ENCODE measurements around the gene TNFRSF4. TPM values are rescaled to one million over a fixed set of nuclear protein-coding genes. Genes with fewer than 3 reads are reported as not detected.

TNFRSF4 gene
- total and polyA plus RNA-seq, 9 of the 15 experiments (the other 6 are each of a cell fraction or from before 2014, with no cell fraction given) = 0.07 to 0.44 (median 0.19) TPM; not detected in 5

GRCh38 chr1:1165485-1165884 is 48.5 kb downstream of the TNFRSF4 start:
- DNase-seq (ENCODE audit: extremely low read depth in 1 of 4, low spot score in 3 of 4) (no peak), ATAC-seq (no peak), FAIRE-seq (no peak)
- no peak overlapping the region for H3K27ac ChIP-seq (ENCODE audit: extremely low read depth, low read depth, low read length)
- no peak for TF ChIP-seq ESRRA (IDR thresholded peaks at IDR 0.05; ENCODE audit: borderline replicate concordance, low read depth)
- no peak for TF ChIP-seq BRF2 (IDR thresholded peaks at IDR 0.05; ENCODE audit: borderline replicate concordance, insufficient read depth, insufficient read length)
- no peak for TF ChIP-seq PHTF2 (CRISPR knock-in tag; IDR thresholded peaks at IDR 0.05)
- TF ChIP-seq, protein P1, sequence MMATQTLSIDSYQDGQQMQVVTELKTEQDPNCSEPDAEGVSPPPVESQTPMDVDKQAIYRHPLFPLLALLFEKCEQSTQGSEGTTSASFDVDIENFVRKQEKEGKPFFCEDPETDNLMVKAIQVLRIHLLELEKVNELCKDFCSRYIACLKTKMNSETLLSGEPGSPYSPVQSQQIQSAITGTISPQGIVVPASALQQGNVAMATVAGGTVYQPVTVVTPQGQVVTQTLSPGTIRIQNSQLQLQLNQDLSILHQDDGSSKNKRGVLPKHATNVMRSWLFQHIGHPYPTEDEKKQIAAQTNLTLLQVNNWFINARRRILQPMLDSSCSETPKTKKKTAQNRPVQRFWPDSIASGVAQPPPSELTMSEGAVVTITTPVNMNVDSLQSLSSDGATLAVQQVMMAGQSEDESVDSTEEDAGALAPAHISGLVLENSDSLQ (IDR thresholded peaks at IDR 0.05) = no peak
- TF ChIP-seq PCBP1 (IDR thresholded peaks at IDR 0.05; ENCODE audit: low read depth, low read length, poor library complexity, severe bottlenecking) = peak; percentile 15
- no peak for TF ChIP-seq TBP (optimal IDR thresholded peaks at IDR 0.05; ENCODE audit: low read depth, low read length)
- TF ChIP-seq NONO (IDR thresholded peaks at IDR 0.05; ENCODE audit: low read depth in 2 of 2, low read length in 1 of 2) = no peak
- TF ChIP-seq ZNF408 (CRISPR knock-in tag; IDR thresholded peaks at IDR 0.05; ENCODE audit: low read depth) = no peak
- TF ChIP-seq, protein P2, sequence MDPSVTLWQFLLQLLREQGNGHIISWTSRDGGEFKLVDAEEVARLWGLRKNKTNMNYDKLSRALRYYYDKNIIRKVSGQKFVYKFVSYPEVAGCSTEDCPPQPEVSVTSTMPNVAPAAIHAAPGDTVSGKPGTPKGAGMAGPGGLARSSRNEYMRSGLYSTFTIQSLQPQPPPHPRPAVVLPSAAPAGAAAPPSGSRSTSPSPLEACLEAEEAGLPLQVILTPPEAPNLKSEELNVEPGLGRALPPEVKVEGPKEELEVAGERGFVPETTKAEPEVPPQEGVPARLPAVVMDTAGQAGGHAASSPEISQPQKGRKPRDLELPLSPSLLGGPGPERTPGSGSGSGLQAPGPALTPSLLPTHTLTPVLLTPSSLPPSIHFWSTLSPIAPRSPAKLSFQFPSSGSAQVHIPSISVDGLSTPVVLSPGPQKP (CRISPR knock-in tag; IDR thresholded peaks at IDR 0.05) = 0 out of 2 replicates have a peak, but pooled peaks have one; percentile 60
- TF ChIP-seq ZNF3 (CRISPR knock-in tag; IDR thresholded peaks at IDR 0.05) = no peak
- TF ChIP-seq FOXK1 (CRISPR knock-in tag; IDR thresholded peaks at IDR 0.05; ENCODE audit: borderline replicate concordance) = no peak
- no peak for TF ChIP-seq RBM17 (IDR thresholded peaks at IDR 0.05; ENCODE audit: borderline replicate concordance, low read depth, low read length)
- TF ChIP-seq, protein P3, sequence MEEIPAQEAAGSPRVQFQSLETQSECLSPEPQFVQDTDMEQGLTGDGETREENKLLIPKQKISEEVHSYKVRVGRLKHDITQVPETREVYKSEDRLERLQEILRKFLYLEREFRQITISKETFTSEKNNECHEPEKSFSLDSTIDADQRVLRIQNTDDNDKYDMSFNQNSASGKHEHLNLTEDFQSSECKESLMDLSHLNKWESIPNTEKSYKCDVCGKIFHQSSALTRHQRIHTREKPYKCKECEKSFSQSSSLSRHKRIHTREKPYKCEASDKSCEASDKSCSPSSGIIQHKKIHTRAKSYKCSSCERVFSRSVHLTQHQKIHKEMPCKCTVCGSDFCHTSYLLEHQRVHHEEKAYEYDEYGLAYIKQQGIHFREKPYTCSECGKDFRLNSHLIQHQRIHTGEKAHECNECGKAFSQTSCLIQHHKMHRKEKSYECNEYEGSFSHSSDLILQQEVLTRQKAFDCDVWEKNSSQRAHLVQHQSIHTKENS (CRISPR knock-in tag; IDR thresholded peaks at IDR 0.05) = no peak
- TF ChIP-seq USF1 (CRISPR knock-in tag; IDR thresholded peaks at IDR 0.05) = peak; percentile 24; the same call in 1 of the 2 replicates
- H3K79me2 ChIP-seq (ENCODE audit: control insufficient read depth, insufficient read depth, low read length) = no peaks in the 10 kb centered on the region
- H2AFZ ChIP-seq (ENCODE audit: low read depth, low read length) = no peak overlapping the region
- BruUV-seq (replicated peaks) = no TSS peak
- in situ Hi-C loops (cut with MboI) (no loop called here), intact Hi-C loops (cut with micrococcal nuclease) (no loop called here)
- no peaks in the 10 kb centered on the region for H3K9me1 ChIP-seq (ENCODE audit: control insufficient read depth, insufficient read depth, low read length)
- WGBS (ENCODE audit: insufficient coverage, low coverage, missing lambda C conversion rate) = 9% methylated on average over 12 of the region's 12 CpGs
- peaks cover 6% of the 10 kb centered on the region; the same call in 1 of the 2 replicates for H4K20me1 ChIP-seq (replicated peaks; ENCODE audit: control insufficient read depth, insufficient read depth, low read length)
- no peak overlapping the region for H3K4me3 ChIP-seq
- POLR2A ChIA-PET = no interaction called here
- H3K4me2 ChIP-seq (ENCODE audit: insufficient read depth, low read length) = no peak overlapping the region
- peaks cover 0 to 93% of the 10 kb centered on the region in 2 experiments; a peak in 2 of 5 replicates for H3K4me1 ChIP-seq (replicated peaks in 1 of 2; ENCODE audit: control insufficient read depth in 2 of 2, insufficient read depth in 2 of 2, low read length in 2 of 2)
- peaks cover 69 to 82% of the 10 kb centered on the region in 2 experiments for H3K27me3 ChIP-seq (ENCODE audit: control insufficient read depth in 2 of 2, insufficient read depth in 2 of 2, low read length in 2 of 2)
- no peak overlapping the region for H3K9ac ChIP-seq (ENCODE audit: insufficient read depth in 1 of 2, low read depth in 2 of 2, low read length in 2 of 2)
- no peaks in the 10 kb centered on the region for H3K36me3 ChIP-seq (ENCODE audit: control insufficient read depth, insufficient read depth, low read length)
- no peaks in the 10 kb centered on the region for H3K9me3 ChIP-seq (replicated peaks; ENCODE audit: control insufficient read depth, insufficient read depth, low read depth, low read length)
- CTCF ChIA-PET (ENCODE audit: low intra/inter-chr PET ratio) = no interaction called here

Data from K562 (cell line).